HepG2 (cell line): ENCODE data around the gene STUB1. TPM values are rescaled to one million over a fixed set of nuclear protein-coding genes. Genes with fewer than 3 reads are reported as not detected.

Experiments
- ATAC-seq: fragments of 200-7000 bp; cut with Tn5 transposase; 3 replicates; pipeline ENCODE4 v1.9.1; 2020; ENCODE audit warnings: mild to moderate bottlenecking, moderate library complexity
- BruUV-seq: library from RNA; stranded (reverse); fragments of 400-500 nt; replicated peaks from 2 replicates; lab custom pipeline; 2021; lab: Mats Ljungman, UMichigan
- CTCF ChIA-PET: fragments of 300-600 bp; formaldehyde crosslinking; extraction: SDS; loops from one replicate; lab custom pipeline; 2021; ENCODE audit warnings: low total read pairs, inconsistent platforms, low intra/inter-chr PET ratio; lab: Yijun Ruan, JAX
- POLR2A ChIA-PET: fragments of 350-600 bp; sonication (Branson Sonifier 250); formaldehyde crosslinking; loops from one replicate; lab custom pipeline; 2020; ENCODE audit warnings: antibody characterized with exemption, inconsistent platforms; lab: Yijun Ruan, JAX
- DNase-seq: peaks from one replicate; pipeline ENCODE4 v3.0.0-alpha.2; 2015; ENCODE audit warnings: low spot score
- FAIRE-seq: peaks from 3 replicates; lab custom pipeline; 2011; peaks lifted over from hg19 to GRCh38; lab: Jason Lieb, UNC
- H2AFZ ChIP-seq: one replicate; pipeline ENCODE4 v1.6.1; 2011; ENCODE audit warnings: low read length, inconsistent platforms
- H3K27ac ChIP-seq: fragments of 300-600 bp; 3 replicates; pipeline ENCODE4 v1.8.0; 2011; ENCODE audit warnings: mixed run types, mild to moderate bottlenecking, mixed read lengths, low read length, inconsistent platforms; ENCODE audit not compliant: insufficient read depth; ENCODE audit errors: extremely low read length
- H3K27me3 ChIP-seq, 2 experiments: fragments of 200-600 bp in 1 of 2; 2 replicates in 1 of 2; 3 replicates in 1 of 2; pipeline versions ENCODE4 v1.6.0 to v1.8.0; 2011; ENCODE audit warnings: low read length in 2 of 2, mild to moderate bottlenecking in 2 of 2, moderate library complexity in 2 of 2, inconsistent platforms in 1 of 2; ENCODE audit not compliant: insufficient read depth in 2 of 2, control insufficient read depth in 1 of 2
- H3K36me3 ChIP-seq, 2 experiments: fragments of 200-600 bp in 1 of 2; replicated peaks in 1 of 2; 2 replicates in 1 of 2; 3 replicates in 1 of 2; pipeline versions ENCODE4 v1.5.1 to v1.8.0; 2011; ENCODE audit warnings: low read length in 2 of 2, inconsistent platforms in 1 of 2; ENCODE audit not compliant: insufficient read depth in 2 of 2, control insufficient read depth in 1 of 2
- H3K4me1 ChIP-seq: 2 replicates; pipeline ENCODE4 v1.5.1; 2012; ENCODE audit warnings: low read length, inconsistent platforms; ENCODE audit not compliant: insufficient read depth
- H3K4me2 ChIP-seq: 2 replicates; pipeline ENCODE4 v1.6.0; 2011; ENCODE audit warnings: low read depth, low read length, inconsistent platforms
- H3K4me3 ChIP-seq, 3 experiments: fragments of 200-600 bp in 1 of 3; sonication (generic), shearing (Covaris generic) in 1 of 3; replicated peaks in 1 of 3; 2 replicates each; pipeline ENCODE4 v1.5.1; 2011 to 2016; ENCODE audit warnings: low read length in 3 of 3, inconsistent platforms in 2 of 3, low read depth in 2 of 3, mild to moderate bottlenecking in 2 of 3, control low read depth in 1 of 3, mixed read lengths in 1 of 3; ENCODE audit not compliant: insufficient read depth in 1 of 3
- H3K79me2 ChIP-seq: one replicate; pipeline ENCODE4 v1.6.1; 2011; ENCODE audit warnings: low read length, inconsistent platforms; ENCODE audit not compliant: insufficient read depth
- H3K9ac ChIP-seq: 2 replicates; pipeline ENCODE4 v1.6.0; 2011; ENCODE audit warnings: mild to moderate bottlenecking, low read depth, low read length, inconsistent platforms; ENCODE audit not compliant: insufficient read depth
- H3K9me3 ChIP-seq: 2 replicates; pipeline ENCODE4 v1.5.1; 2012; ENCODE audit warnings: mild to moderate bottlenecking, low read length
- H4K20me1 ChIP-seq: 2 replicates; pipeline ENCODE4 v1.6.0; 2011; ENCODE audit warnings: inconsistent platforms, mild to moderate bottlenecking, low read length, moderate library complexity; ENCODE audit not compliant: insufficient read depth
- DPF2 ChIP-seq: sonication (generic); formaldehyde crosslinking; IDR thresholded peaks from 2 replicates; pipeline ENCODE4 v1.4.0; 2020; ENCODE audit warnings: mild to moderate bottlenecking, low read depth, missing genetic modification reagents, borderline replicate concordance
- KAT8 ChIP-seq: IDR thresholded peaks from 2 replicates; pipeline ENCODE4 v1.6.1; 2016; ENCODE audit warnings: missing genetic modification reagents, missing compliant biosample characterization
- ZSCAN31 ChIP-seq: sonication (generic); formaldehyde crosslinking; IDR thresholded peaks from 2 replicates; pipeline ENCODE4 v1.5.0; 2020; ENCODE audit warnings: low read depth, mild to moderate bottlenecking, missing genetic modification reagents
- WGBS: methylation state at CpG from one replicate; pipeline ENCODE4 v1.1.6; 2017; ENCODE audit warnings: low lambda C conversion rate; 5-methylcytosine and 5-hydroxymethylcytosine counted together
- in situ Hi-C: cut with HindIII; loops from 2 replicates; pipeline ENCODE4 v1.10.0; 2017; ENCODE audit warnings: low pct_unique_long_range_greater_than_20kb; ENCODE audit not compliant: extremely low pct_ligation_motif_present
- intact Hi-C: fragments of 100-400 bp; cut with micrococcal nuclease; formaldehyde crosslinking; loops from one replicate; pipeline ENCODE4 v1.10.0; 2022; ENCODE audit not compliant: unreplicated experiment
- polyA plus RNA-seq, 8 experiments: library from polyadenylated mRNA; depleted of rRNA in 3 of 8; stranded (reverse) in 7 of 8; unstranded in 1 of 8; fragments of >200 nt; fragmentation: Illumina TruSeq in 4 of 8; extraction: Trizol in 4 of 8; gene quantifications; 2 replicates each; pipeline versions ENCODE4 v1.2.1 to v1.2.3, GENCODE V29; 2011 to 2016; ENCODE audit warnings: low read depth in 4 of 8, missing spikeins in 1 of 8, mixed read lengths in 1 of 8; ENCODE audit not compliant: insufficient read depth in 1 of 8
- total RNA-seq, 5 experiments: library from RNA; depleted of rRNA; stranded (reverse); fragments of >200 nt; fragmentation: Illumina TruSeq; extraction: Trizol; gene quantifications; 2 replicates each; pipeline ENCODE4 v1.2.3, GENCODE V29; 2016; ENCODE audit warnings: low read depth in 1 of 5
- TF ChIP-seq, protein P1 (sequence below): sonication (generic); formaldehyde crosslinking; IDR thresholded peaks from 2 replicates; pipeline ENCODE4 v1.4.0; 2020; ENCODE audit warnings: missing genetic modification reagents, borderline replicate concordance
- TF ChIP-seq, protein P2 (sequence below): sonication (generic); formaldehyde crosslinking; IDR thresholded peaks from 2 replicates; pipeline ENCODE4 v1.5.0; 2020; ENCODE audit warnings: mild to moderate bottlenecking, missing genetic modification reagents, borderline replicate concordance

STUB1 gene
- total and polyA plus RNA-seq, 2 of the 13 experiments (the other 11 are each of a cell fraction or from before 2014, with no cell fraction given), result 52.9 to 78.2 TPM

DNA sequence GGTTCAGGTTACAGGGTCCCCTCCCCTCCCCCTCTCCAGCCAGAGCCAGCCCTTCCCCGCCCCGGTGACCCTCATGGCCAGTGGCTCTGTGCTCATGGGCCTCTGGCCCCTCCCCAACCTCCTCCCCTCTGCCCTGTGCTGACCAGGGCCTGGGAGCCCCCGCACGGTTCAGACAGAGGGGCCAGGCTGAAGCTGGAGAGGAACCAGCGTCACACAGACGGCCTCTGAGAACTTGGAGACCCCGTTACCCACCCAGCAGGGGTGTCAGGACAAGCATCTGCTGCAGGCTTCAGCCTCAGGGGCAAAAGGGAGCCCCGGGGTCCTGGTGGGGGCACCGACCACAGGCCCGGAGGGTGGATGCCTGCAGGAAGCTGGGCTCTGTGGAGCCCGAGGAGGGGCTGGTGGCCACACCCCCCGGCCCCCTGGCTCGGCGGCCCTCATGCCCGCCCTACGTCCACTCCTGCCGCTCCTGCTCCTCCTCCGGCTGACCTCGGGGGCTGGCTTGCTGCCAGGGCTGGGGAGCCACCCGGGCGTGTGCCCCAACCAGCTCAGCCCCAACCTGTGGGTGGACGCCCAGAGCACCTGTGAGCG is 49.3 kb upstream of the STUB1 start, which contains the start of gene WFIKKN1 (continued):
- peak; percentile 63; the same call in 1 of the 2 replicates for TF ChIP-seq ZSCAN31 (CRISPR knock-in tag)
- TF ChIP-seq, protein P1, sequence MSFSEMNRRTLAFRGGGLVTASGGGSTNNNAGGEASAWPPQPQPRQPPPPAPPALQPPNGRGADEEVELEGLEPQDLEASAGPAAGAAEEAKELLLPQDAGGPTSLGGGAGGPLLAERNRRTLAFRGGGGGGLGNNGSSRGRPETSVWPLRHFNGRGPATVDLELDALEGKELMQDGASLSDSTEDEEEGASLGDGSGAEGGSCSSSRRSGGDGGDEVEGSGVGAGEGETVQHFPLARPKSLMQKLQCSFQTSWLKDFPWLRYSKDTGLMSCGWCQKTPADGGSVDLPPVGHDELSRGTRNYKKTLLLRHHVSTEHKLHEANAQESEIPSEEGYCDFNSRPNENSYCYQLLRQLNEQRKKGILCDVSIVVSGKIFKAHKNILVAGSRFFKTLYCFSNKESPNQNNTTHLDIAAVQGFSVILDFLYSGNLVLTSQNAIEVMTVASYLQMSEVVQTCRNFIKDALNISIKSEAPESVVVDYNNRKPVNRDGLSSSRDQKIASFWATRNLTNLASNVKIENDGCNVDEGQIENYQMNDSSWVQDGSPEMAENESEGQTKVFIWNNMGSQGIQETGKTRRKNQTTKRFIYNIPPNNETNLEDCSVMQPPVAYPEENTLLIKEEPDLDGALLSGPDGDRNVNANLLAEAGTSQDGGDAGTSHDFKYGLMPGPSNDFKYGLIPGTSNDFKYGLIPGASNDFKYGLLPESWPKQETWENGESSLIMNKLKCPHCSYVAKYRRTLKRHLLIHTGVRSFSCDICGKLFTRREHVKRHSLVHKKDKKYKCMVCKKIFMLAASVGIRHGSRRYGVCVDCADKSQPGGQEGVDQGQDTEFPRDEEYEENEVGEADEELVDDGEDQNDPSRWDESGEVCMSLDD (CRISPR knock-in tag), result no peak; the same call in 1 of the 2 replicates
- TF ChIP-seq KAT8 (CRISPR knock-in tag), result no peak; the same call in 1 of the 2 replicates

DNA sequence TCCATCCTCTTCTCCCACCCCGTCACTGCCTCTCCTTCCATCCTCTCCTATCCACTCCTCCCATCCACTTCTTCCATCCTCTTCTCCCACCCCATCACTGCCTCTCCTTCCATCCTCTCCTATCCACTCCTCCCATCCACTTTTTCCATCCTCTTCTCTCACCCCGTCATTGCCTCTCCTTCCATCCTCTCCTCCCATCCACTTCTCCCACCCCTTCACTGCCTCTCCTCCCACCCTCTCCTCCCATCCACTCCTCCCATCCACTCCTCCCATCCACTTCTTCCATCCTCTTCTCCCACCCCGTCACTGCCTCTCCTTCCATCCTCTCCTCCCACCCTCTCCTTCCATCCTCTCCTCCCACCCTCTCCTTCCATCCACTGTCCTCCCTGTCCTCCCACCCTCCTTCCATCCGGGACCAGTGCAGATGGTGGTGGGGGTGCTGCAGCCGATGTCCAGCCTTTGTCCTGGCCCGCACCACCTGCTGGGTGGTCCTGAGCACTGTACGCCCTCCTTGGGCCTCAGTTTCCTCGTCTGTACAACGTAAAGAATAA is 48.3 kb upstream of the STUB1 start:
- H3K9ac ChIP-seq, result no peak overlapping the region
- intact Hi-C loops (no loop called here), in situ Hi-C loops (no loop called here)
- TF ChIP-seq, protein P2, sequence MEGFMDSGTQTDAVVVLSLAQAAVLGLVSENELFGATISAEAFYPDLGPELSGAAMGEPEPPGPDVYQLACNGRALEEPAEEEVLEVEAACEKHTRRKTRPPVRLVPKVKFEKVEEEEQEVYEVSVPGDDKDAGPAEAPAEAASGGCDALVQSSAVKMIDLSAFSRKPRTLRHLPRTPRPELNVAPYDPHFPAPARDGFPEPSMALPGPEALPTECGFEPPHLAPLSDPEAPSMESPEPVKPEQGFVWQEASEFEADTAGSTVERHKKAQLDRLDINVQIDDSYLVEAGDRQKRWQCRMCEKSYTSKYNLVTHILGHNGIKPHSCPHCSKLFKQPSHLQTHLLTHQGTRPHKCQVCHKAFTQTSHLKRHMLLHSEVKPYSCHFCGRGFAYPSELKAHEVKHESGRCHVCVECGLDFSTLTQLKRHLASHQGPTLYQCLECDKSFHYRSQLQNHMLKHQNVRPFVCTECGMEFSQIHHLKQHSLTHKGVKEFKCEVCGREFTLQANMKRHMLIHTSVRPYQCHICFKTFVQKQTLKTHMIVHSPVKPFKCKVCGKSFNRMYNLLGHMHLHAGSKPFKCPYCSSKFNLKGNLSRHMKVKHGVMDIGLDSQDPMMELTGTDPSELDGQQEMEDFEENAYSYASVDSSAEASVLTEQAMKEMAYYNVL, result peak; percentile 21; the same call in 1 of the 2 replicates
- TF ChIP-seq DPF2 (CRISPR knock-in tag), result no peak
- H3K9me3 ChIP-seq, result no peaks in the 10 kb centered on the region
- no peaks in the 10 kb centered on the region for H4K20me1 ChIP-seq
- DNase-seq (no peak), FAIRE-seq (no peak), ATAC-seq (no peak)
- H3K36me3 ChIP-seq, result peaks cover 3 to 4% of the 10 kb centered on the region in 2 experiments; a peak in 2 of 5 replicates
- no peak overlapping the region for H3K4me3 ChIP-seq
- no peaks in the 10 kb centered on the region for H3K27me3 ChIP-seq
- peaks cover 6% of the 10 kb centered on the region for H3K79me2 ChIP-seq
- H3K27ac ChIP-seq, result no peak overlapping the region
- peaks cover 31% of the 10 kb centered on the region for H3K4me1 ChIP-seq
- CTCF ChIA-PET, result no interaction called here
- WGBS, result 85% methylated on average over 9 of the region's 9 CpGs
- no TSS peak for BruUV-seq
- no peak overlapping the region for H2AFZ ChIP-seq
- H3K4me2 ChIP-seq, result no peak overlapping the region
- POLR2A ChIA-PET, result no interaction called here
